ENCODE measurements around the gene CEMIP.

CEMIP gene

GRCh38 chr15:80932989-80933388, 153.8 kb downstream of the CEMIP start:
- no peak for DNase-seq

GRCh38 chr15:80934761-80935221, 155.6 kb downstream of the CEMIP start:
- DNase-seq = peak; percentile 68

- no peak for DNase-seq
Measured at GRCh38 chr15:80936288-80937078, 157.3 kb downstream of the CEMIP start.

- DNase-seq = no peak
Measured at GRCh38 chr15:80937718-80938117, 158.5 kb downstream of the CEMIP start.

- no peak for DNase-seq
Measured at GRCh38 chr15:80939216-80939615, 160.0 kb downstream of the CEMIP start.

GRCh38 chr15:80940331-80940730, 161.2 kb downstream of the CEMIP start:
- DNase-seq = no peak

- DNase-seq = no peak
Measured at GRCh38 chr15:80940851-80941250, 161.7 kb downstream of the CEMIP start.

- no peak for DNase-seq
Measured at GRCh38 chr15:80942266-80942665, 163.1 kb downstream of the CEMIP start.

GRCh38 chr15:80942746-80943565, 163.8 kb downstream of the CEMIP start:
- DNase-seq = no peak

- DNase-seq = no peak
Measured at GRCh38 chr15:80944818-80945217, 165.6 kb downstream of the CEMIP start.

- peak; percentile 30 for DNase-seq
Measured at GRCh38 chr15:80945605-80946004, 166.4 kb downstream of the CEMIP start.

- no peak for DNase-seq
Measured at GRCh38 chr15:80946576-80946975, 167.4 kb downstream of the CEMIP start.

- no peak for DNase-seq
Measured at GRCh38 chr15:80948651-80949292, 169.6 kb downstream of the CEMIP start.

GRCh38 chr15:80949756-80950155, 170.6 kb downstream of the CEMIP start:
- DNase-seq = no peak

- no peak for DNase-seq
Measured at GRCh38 chr15:80950291-80951078, 171.3 kb downstream of the CEMIP start.

- no peak for DNase-seq
Measured at GRCh38 chr15:80951941-80952340, 172.8 kb downstream of the CEMIP start.

GRCh38 chr15:80953001-80953952, 174.1 kb downstream of the CEMIP start:
- DNase-seq = no peak

- no peak for DNase-seq
Measured at GRCh38 chr15:80953953-80954778, 175.0 kb downstream of the CEMIP start.

- peak; percentile 94 for DNase-seq
Measured at GRCh38 chr15:80955571-80956452, 176.6 kb downstream of the CEMIP start.

Data from fibroblast of skin of back (primary cell).